MCF 10A (cell line): Measurements from ENCODE around the gene TXNDC11. TPM values are rescaled to one million over a fixed set of nuclear protein-coding genes. Genes with fewer than 3 reads are reported as not detected.

Experiments used
- BruUV-seq: library from RNA; stranded (reverse); fragments of 400-500 nt; replicated peaks from 2 replicates; lab custom pipeline; 2021; lab: Mats Ljungman, UMichigan
- CTCF ChIA-PET: fragments of 300-600 bp; sonication (Branson Sonifier 250); formaldehyde crosslinking; extraction: SDS; loops from one replicate; lab custom pipeline; 2021; ENCODE audit warnings: antibody characterized with exemption, inconsistent platforms; lab: Yijun Ruan, JAX
- POLR2A ChIA-PET: fragments of 300-600, 350-650 bp; sonication (Branson Sonifier 250); formaldehyde crosslinking; extraction: SDS; loops from one replicate; lab custom pipeline; 2020; ENCODE audit warnings: antibody characterized with exemption, inconsistent platforms; lab: Yijun Ruan, JAX
- DNase-seq: peaks from one replicate; pipeline ENCODE4 v3.0.0-alpha.2; 2018; ENCODE audit not compliant: unreplicated experiment
- H3K27ac Mint-ChIP-seq: one replicate; pipeline ENCODE4 v1.8.0; 2022; ENCODE audit warnings: mild to moderate bottlenecking, low read depth, mixed read lengths; ENCODE audit not compliant: unreplicated experiment
- H3K27me3 Mint-ChIP-seq: one replicate; pipeline ENCODE4 v1.8.0; 2022; ENCODE audit warnings: mixed read lengths; ENCODE audit not compliant: insufficient read depth, unreplicated experiment
- H3K36me3 Mint-ChIP-seq: one replicate; pipeline ENCODE4 v1.8.0; 2022; ENCODE audit warnings: mild to moderate bottlenecking, moderate library complexity, mixed read lengths; ENCODE audit not compliant: insufficient read depth, unreplicated experiment
- H3K4me1 Mint-ChIP-seq: one replicate; pipeline ENCODE4 v1.8.0; 2022; ENCODE audit warnings: mixed read lengths; ENCODE audit not compliant: insufficient read depth, unreplicated experiment
- H3K4me3 Mint-ChIP-seq: one replicate; pipeline ENCODE4 v1.8.0; 2022; ENCODE audit warnings: mild to moderate bottlenecking, moderate library complexity, mixed read lengths; ENCODE audit not compliant: unreplicated experiment
- H3K9me3 Mint-ChIP-seq: one replicate; pipeline ENCODE4 v1.8.0; 2022; ENCODE audit warnings: mixed read lengths; ENCODE audit not compliant: unreplicated experiment
- CTCF ChIP-seq: fragments of 200-600 bp; IDR thresholded peaks from one replicate; pipeline ENCODE4 v1.8.0; 2022; ENCODE audit warnings: antibody characterized with exemption, mild to moderate bottlenecking; ENCODE audit not compliant: unreplicated experiment
- intact Hi-C: fragments of 100-400 bp; cut with micrococcal nuclease; formaldehyde crosslinking; loops from 2 replicates; pipeline ENCODE4 v1.14.1; 2022
- total RNA-seq: library from RNA; stranded (reverse); gene quantifications from 2 replicates; pipeline ENCODE4 v1.2.3, GENCODE V29; 2022

TXNDC11 gene
- total RNA-seq, 1 experiment from 2014 or later: 38.2 TPM

- no peak for DNase-seq
Measured at GRCh38 chr16:11759997-11760396, 17.3 kb upstream of the TXNDC11 start.

GRCh38 chr16:11759163-11759834 is 16.6 kb upstream of the TXNDC11 start:
- CTCF ChIA-PET: interaction anchor here (0.6 to 1.5 kb wide), 4 partner anchors 11 to 796 kb away, joined by 3 to 5 read pairs (median 3); no protein-coding TSS in a partner anchor
- H3K9me3 Mint-ChIP-seq: no peaks in the 10 kb centered on the region
- H3K4me1 Mint-ChIP-seq: no peaks in the 10 kb centered on the region
- no peak for TF ChIP-seq CTCF
- peaks cover 97% of the 10 kb centered on the region for H3K36me3 Mint-ChIP-seq
- POLR2A ChIA-PET: interaction anchor here (1.2 to 1.4 kb wide), 3 partner anchors 8 to 38 kb away, joined by 3 to 5 read pairs (median 4); partner anchors contain the start of genes TXNDC11 and ZC3H7A
- BruUV-seq: no TSS peak
- no peak overlapping the region for H3K4me3 Mint-ChIP-seq
- intact Hi-C loops: no loop called here
- no peak for DNase-seq
- no peak overlapping the region for H3K27ac Mint-ChIP-seq
- no peaks in the 10 kb centered on the region for H3K27me3 Mint-ChIP-seq

More at GRCh38 chr16:11759997-11760396, 17.3 kb upstream of the TXNDC11 start:
- no peaks in the 10 kb centered on the region for H3K4me1 Mint-ChIP-seq
- ChIA-PET CTCF (interaction anchor here (1.0 to 1.5 kb wide), 4 partner anchors 12 to 796 kb away, joined by 3 to 5 read pairs (median 4); partner anchors contain the start of gene ZC3H7A), POLR2A (interaction anchor here (0.8 to 1.4 kb wide), 2 partner anchors 17 to 21 kb away, joined by 3 to 4 read pairs; partner anchors contain the start of gene TXNDC11)
- no TSS peak for BruUV-seq
- no peaks in the 10 kb centered on the region for H3K9me3 Mint-ChIP-seq
- no peaks in the 10 kb centered on the region for H3K27me3 Mint-ChIP-seq
- no peak overlapping the region for H3K4me3 Mint-ChIP-seq
- peaks cover 97% of the 10 kb centered on the region for H3K36me3 Mint-ChIP-seq
- peak overlapping the region; percentile 71 for H3K27ac Mint-ChIP-seq
- intact Hi-C loops: no loop called here
- no peak for TF ChIP-seq CTCF

GRCh38 chr16:11757671-11758545 is 15.3 kb upstream of the TXNDC11 start:
- no peak overlapping the region for H3K27ac Mint-ChIP-seq
- no peak for TF ChIP-seq CTCF
- DNase-seq: peak; percentile 59
- no peaks in the 10 kb centered on the region for H3K9me3 Mint-ChIP-seq
- no peak overlapping the region for H3K4me3 Mint-ChIP-seq
- H3K4me1 Mint-ChIP-seq: no peaks in the 10 kb centered on the region
- H3K36me3 Mint-ChIP-seq: peaks cover 96% of the 10 kb centered on the region
- intact Hi-C loops: no loop called here
- no peaks in the 10 kb centered on the region for H3K27me3 Mint-ChIP-seq
- ChIA-PET POLR2A (interaction anchor here (1.0 to 1.4 kb wide), 3 partner anchors 10 to 24 kb away, joined by 3 to 5 read pairs (median 4); no protein-coding TSS in a partner anchor), CTCF (interaction anchor here (0.7 kb wide), 1 partner anchor 67 kb away, joined by 3 read pairs; no protein-coding TSS in a partner anchor)
- BruUV-seq: no TSS peak
